SJSA1 (cell line): Measurements from ENCODE around the gene TRAPPC8. TPM values are rescaled to one million over a fixed set of nuclear protein-coding genes. Genes with fewer than 3 reads are reported as not detected.

ENCODE experiments used
- DNase-seq, 2 experiments: peaks; one replicate each; pipeline ENCODE4 v3.0.0-alpha.2; 2015 to 2020; ENCODE audit warnings: low spot score in 2 of 2, low read depth in 1 of 2
- H3K27ac ChIP-seq: fragments of 250-450 bp; sonication (Bioruptor Pico); 2 replicates; pipeline ENCODE4 v1.5.1; 2020; ENCODE audit warnings: mild to moderate bottlenecking, moderate library complexity
- H3K27me3 ChIP-seq: fragments of 250-450 bp; sonication (Bioruptor Pico); replicated peaks from 2 replicates; pipeline ENCODE4 v1.5.1; 2020; ENCODE audit warnings: mild to moderate bottlenecking, moderate library complexity
- H3K36me3 ChIP-seq: fragments of 250-450 bp; sonication (Bioruptor Pico); 2 replicates; pipeline ENCODE4 v1.5.1; 2020; ENCODE audit warnings: mild to moderate bottlenecking
- H3K4me1 ChIP-seq: fragments of 250-450 bp; sonication (Bioruptor Pico); replicated peaks from 2 replicates; pipeline ENCODE4 v1.6.1; 2021; ENCODE audit warnings: mild to moderate bottlenecking
- H3K4me3 ChIP-seq: fragments of 250-450 bp; sonication (Bioruptor Pico); 2 replicates; pipeline ENCODE4 v1.5.1; 2020; ENCODE audit warnings: mild to moderate bottlenecking
- H3K9me3 ChIP-seq: fragments of 250-450 bp; sonication (Bioruptor Pico); replicated peaks from 2 replicates; pipeline ENCODE4 v1.5.1; 2020; ENCODE audit warnings: mild to moderate bottlenecking
- total RNA-seq: library from RNA; depleted of rRNA; stranded (reverse); fragments of >200 nt; shearing (Covaris generic); gene quantifications from 2 replicates; pipeline ENCODE4 v1.2.3, GENCODE V29; 2014; rRNA removed

The TRAPPC8 gene, protein sequence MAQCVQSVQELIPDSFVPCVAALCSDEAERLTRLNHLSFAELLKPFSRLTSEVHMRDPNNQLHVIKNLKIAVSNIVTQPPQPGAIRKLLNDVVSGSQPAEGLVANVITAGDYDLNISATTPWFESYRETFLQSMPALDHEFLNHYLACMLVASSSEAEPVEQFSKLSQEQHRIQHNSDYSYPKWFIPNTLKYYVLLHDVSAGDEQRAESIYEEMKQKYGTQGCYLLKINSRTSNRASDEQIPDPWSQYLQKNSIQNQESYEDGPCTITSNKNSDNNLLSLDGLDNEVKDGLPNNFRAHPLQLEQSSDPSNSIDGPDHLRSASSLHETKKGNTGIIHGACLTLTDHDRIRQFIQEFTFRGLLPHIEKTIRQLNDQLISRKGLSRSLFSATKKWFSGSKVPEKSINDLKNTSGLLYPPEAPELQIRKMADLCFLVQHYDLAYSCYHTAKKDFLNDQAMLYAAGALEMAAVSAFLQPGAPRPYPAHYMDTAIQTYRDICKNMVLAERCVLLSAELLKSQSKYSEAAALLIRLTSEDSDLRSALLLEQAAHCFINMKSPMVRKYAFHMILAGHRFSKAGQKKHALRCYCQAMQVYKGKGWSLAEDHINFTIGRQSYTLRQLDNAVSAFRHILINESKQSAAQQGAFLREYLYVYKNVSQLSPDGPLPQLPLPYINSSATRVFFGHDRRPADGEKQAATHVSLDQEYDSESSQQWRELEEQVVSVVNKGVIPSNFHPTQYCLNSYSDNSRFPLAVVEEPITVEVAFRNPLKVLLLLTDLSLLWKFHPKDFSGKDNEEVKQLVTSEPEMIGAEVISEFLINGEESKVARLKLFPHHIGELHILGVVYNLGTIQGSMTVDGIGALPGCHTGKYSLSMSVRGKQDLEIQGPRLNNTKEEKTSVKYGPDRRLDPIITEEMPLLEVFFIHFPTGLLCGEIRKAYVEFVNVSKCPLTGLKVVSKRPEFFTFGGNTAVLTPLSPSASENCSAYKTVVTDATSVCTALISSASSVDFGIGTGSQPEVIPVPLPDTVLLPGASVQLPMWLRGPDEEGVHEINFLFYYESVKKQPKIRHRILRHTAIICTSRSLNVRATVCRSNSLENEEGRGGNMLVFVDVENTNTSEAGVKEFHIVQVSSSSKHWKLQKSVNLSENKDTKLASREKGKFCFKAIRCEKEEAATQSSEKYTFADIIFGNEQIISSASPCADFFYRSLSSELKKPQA (N-terminal part only)
- 34.4 and 40.5 TPM in 2 replicates for total RNA-seq

DNA sequence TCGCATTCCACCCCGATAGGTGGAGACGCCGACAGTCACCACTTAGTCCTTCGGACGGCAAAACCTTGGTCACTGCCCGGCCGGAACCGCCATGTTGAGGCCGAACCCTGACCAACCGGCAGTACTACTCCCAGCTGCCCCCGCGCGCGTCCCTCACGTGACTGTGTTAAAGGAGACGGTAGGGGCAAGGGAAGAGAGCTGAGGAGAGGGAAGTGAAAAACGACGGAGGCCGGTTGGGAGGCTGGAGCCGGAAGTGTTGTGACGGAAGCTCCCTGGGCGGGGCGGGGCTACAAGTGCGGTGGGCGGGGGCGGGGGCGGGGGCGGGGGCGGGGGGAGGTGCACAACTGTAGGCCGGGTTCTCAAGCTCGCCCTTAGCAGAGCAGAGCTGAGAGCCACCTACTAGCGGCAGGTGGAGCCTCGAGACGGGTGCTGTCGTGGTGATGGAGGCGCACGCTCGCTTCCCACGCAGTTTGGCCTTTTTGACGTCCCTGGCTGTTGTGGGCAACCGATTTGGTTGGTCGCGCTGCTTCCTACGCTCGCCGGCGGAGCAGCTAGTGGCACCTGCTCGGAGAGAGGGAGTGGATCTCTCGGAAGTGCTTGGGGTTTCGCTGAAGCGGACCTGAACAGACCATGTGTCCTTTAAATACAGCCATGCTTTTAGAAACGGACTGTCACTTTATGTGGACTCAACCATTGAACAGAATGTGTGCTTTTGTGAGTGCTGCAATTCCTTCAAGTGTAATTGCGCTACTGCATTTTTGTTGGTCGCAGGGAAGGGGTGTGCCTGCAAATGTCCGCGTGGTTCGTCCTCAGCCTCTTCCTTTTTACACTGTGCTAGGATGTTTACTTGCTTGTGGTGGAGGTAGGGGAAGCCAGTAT is at the start of gene TRAPPC8:
TRAPPC8 (minus strand) TSS at position 130 of the 879 bp plus-strand sequence. CDS start 364 bp downstream, outside the sequence.
- peaks cover 8% of the 10 kb centered on the region for H3K36me3 ChIP-seq
- H3K9me3 ChIP-seq: no peaks in the 10 kb centered on the region
- H3K27ac ChIP-seq: peak within 1 kb of the TSS; percentile 81
- H3K4me1 ChIP-seq: peaks cover 9% of the 10 kb centered on the region
- peak within 1 kb of the TSS; percentile 85 for H3K4me3 ChIP-seq
- DNase-seq: peak; percentile 93 to 98
- no peaks in the 10 kb centered on the region for H3K27me3 ChIP-seq

DNA sequence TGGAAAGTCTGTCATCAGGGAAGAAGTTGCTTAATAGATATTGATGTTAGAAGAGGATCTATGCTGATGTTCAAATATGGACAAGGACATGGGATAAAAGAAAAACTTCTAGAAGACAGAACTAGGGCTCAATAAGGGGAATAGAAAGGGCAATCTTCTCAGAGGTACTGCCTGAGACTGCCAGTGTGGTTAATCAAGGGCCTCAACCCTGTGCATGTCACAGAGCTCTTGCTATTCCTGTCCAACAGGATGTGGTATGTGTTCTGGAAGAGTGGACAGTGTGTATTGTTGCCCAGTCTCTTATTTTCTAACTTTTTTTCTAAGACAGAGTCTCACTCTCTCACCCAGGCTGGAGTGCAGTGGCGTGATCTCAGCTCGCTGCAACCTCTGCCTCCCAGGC is 47.9 kb upstream of the TRAPPC8 start:
- Histone ChIP-seq H3K4me3 (no peak overlapping the region), H3K9me3 (no peaks in the 10 kb centered on the region)
- no peak for DNase-seq

DNA sequence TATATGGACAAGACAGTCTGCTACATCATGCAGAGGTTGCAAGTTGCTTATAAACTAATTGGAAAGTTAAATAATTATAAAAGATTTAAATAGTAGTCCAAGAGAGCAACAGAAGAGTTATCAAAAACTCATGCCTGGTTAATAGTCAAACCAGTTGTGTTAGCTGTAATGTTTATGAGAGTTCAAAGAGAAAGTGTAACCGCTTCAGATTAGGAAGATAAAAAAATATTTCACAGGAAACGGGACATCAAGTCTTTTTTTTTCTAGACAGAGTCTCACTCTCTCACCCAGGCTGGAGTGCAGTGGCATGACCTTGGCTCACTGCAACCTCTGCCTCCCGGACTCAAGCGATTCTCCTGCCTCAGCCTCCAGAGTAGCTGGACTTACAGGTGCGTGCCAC is 41.0 kb upstream of the TRAPPC8 start:
- Histone ChIP-seq H3K9me3 (no peaks in the 10 kb centered on the region), H3K36me3 (no peaks in the 10 kb centered on the region), H3K27ac (no peak overlapping the region), H3K4me3 (no peak overlapping the region), H3K27me3 (no peaks in the 10 kb centered on the region), H3K4me1 (no peaks in the 10 kb centered on the region)
- DNase-seq: no peak

More for the DNA sequence above, 47.9 kb upstream of the TRAPPC8 start:
- Histone ChIP-seq H3K27ac (no peak overlapping the region), H3K36me3 (no peaks in the 10 kb centered on the region), H3K4me1 (no peaks in the 10 kb centered on the region), H3K27me3 (no peaks in the 10 kb centered on the region)

DNA sequence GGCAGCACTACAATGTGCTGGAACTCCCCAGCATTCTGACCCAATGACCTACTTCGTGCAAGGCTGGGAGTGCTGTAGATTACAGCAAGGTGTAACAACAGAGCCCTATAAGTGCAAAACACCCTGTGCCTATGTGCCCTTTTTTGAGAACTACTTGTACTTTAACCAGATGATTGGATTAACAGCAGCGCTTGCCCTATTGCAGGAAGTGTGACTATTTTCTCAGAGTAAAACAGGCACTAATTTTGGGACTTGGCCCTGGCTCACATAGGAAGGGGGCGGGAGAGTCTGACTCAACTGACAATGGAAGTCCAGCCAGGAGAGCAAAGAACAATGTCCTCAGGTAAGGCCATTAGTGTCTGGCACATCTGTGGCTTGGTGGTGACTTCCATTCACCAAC is 40.1 kb upstream of the TRAPPC8 start:
- DNase-seq: no peak
- no peaks in the 10 kb centered on the region for H3K36me3 ChIP-seq
- no peak overlapping the region for H3K4me3 ChIP-seq
- H3K9me3 ChIP-seq: no peaks in the 10 kb centered on the region
- no peaks in the 10 kb centered on the region for H3K4me1 ChIP-seq
- no peak overlapping the region for H3K27ac ChIP-seq
- H3K27me3 ChIP-seq: no peaks in the 10 kb centered on the region

DNA sequence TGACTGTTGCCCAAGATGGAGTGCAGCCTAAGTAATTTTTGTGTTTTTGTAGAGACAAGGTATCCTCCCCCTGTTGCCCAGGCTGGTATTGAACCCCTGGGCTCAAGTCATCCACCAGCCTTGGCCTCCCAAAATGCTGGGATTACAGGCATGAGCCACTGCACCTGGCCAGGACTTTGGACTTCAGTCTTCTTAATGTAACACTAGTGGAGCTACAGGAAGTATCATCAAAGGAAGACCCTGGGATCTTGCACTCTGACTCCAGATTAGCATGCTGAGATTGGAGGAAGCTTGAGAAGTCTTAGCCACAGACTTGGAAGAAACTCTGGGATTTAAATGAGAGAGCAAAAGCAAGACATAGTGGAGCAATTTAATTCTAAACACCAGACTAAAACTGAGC is 37.9 kb upstream of the TRAPPC8 start:
- no peak overlapping the region for H3K27ac ChIP-seq
- no peaks in the 10 kb centered on the region for H3K9me3 ChIP-seq
- H3K36me3 ChIP-seq: no peaks in the 10 kb centered on the region
- H3K4me3 ChIP-seq: no peak overlapping the region
- H3K27me3 ChIP-seq: no peaks in the 10 kb centered on the region
- no peaks in the 10 kb centered on the region for H3K4me1 ChIP-seq
- DNase-seq: no peak

DNA sequence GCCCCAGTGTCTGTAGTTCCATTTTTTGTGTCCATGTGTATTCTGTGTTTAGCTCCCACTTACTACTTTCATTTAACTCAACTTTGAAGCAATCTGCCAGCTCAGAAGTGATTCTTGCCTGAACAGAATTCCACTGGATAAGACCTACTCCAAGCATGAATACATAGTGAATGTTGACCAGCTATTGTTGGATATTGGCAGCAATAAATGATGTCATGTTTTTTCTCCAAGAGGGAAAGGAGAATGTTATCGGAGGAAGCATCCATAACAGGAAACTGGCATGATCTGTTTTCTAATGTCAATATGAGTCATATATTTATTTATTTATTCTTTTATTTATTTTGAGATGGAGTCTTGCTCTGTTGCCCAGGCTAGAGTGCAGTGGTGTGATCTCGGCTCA is 36.8 kb upstream of the TRAPPC8 start:
- H3K36me3 ChIP-seq: no peaks in the 10 kb centered on the region
- no peaks in the 10 kb centered on the region for H3K9me3 ChIP-seq
- no peak for DNase-seq
- no peak overlapping the region for H3K27ac ChIP-seq
- H3K27me3 ChIP-seq: no peaks in the 10 kb centered on the region
- no peak overlapping the region for H3K4me3 ChIP-seq
- no peaks in the 10 kb centered on the region for H3K4me1 ChIP-seq

DNA sequence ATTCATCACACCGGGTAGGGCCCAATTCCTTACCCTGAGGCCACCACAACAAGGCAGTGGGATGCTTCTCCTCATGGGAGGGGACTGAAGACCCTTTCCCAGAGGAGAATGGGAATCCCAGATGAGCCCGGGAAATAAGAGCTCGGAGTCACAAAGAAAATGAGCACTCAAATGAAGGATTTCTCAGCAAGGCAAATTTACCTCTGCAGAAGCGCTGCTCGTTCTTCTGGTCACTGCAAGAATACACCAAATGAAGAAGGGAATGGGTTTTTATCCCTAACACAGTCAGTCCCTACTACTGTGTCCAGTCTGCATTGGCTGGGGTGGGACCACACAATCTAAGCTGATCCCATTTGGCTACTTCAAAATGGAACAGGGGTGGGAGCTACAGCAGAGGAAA is 35.7 kb upstream of the TRAPPC8 start:
- H3K36me3 ChIP-seq: no peaks in the 10 kb centered on the region
- no peak for DNase-seq
- H3K27me3 ChIP-seq: no peaks in the 10 kb centered on the region
- no peak overlapping the region for H3K4me3 ChIP-seq
- H3K27ac ChIP-seq: no peak overlapping the region
- no peaks in the 10 kb centered on the region for H3K4me1 ChIP-seq
- peaks cover 4% of the 10 kb centered on the region; the same call in 1 of the 2 replicates for H3K9me3 ChIP-seq

DNA sequence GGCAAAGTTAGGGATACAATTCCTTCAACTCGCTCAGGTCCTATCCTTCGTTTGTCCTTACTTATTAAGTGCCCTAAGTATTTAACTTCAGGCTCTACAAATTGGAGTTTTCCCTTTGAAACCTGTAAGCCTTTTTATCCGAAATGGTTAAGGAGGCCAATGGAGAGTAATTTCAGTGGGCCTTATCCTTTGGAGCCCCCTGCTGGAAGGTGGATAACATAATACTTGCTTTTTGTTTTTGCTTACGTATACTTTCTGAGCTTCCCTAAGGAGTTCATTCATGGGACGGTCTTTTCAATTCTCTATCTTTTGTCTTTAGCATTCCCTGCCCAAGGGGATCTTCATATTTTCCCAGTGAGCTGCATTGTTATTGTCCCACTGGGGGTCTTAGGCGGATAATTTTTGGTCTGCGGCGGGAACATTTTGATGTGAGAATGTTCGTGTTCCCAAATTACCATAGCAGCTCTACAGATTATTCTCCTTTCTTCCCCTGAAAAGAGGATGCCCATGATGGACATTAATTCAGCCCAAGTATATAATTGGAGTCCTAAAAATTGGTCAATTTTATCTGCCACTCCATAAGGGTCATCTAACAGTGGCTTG is 34.4 kb upstream of the TRAPPC8 start:
- Histone ChIP-seq H3K36me3 (no peaks in the 10 kb centered on the region), H3K9me3 (peaks cover 5% of the 10 kb centered on the region; the same call in 1 of the 2 replicates), H3K27ac (no peak overlapping the region), H3K4me3 (no peak overlapping the region), H3K4me1 (no peaks in the 10 kb centered on the region), H3K27me3 (no peaks in the 10 kb centered on the region)
- DNase-seq: peak in 1 of 2 experiments; percentile 9

DNA sequence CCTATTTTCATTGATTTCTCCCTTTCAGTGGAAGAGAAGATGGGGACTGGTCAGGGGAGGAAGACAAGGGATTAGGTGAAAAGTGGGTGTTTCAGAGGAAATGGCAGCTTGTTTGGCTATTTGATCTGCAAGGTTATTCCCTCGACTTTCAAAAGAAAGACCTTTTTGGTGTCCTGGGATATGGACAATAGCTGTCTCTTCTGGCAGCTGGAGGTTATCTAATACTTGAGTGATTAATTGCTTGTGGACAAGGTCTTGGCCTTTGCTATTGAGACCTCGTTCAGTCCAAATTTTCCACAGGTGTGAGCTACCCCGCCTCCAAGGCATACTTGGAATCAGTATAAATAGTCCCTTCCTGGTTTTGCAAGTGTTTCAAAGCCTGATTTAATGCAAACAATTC is 33.3 kb upstream of the TRAPPC8 start:
- no peaks in the 10 kb centered on the region for H3K27me3 ChIP-seq
- H3K9me3 ChIP-seq: peaks cover 5% of the 10 kb centered on the region; the same call in 1 of the 2 replicates
- no peak for DNase-seq
- no peak overlapping the region for H3K27ac ChIP-seq
- H3K4me3 ChIP-seq: no peak overlapping the region
- no peaks in the 10 kb centered on the region for H3K4me1 ChIP-seq
- H3K36me3 ChIP-seq: no peaks in the 10 kb centered on the region

DNA sequence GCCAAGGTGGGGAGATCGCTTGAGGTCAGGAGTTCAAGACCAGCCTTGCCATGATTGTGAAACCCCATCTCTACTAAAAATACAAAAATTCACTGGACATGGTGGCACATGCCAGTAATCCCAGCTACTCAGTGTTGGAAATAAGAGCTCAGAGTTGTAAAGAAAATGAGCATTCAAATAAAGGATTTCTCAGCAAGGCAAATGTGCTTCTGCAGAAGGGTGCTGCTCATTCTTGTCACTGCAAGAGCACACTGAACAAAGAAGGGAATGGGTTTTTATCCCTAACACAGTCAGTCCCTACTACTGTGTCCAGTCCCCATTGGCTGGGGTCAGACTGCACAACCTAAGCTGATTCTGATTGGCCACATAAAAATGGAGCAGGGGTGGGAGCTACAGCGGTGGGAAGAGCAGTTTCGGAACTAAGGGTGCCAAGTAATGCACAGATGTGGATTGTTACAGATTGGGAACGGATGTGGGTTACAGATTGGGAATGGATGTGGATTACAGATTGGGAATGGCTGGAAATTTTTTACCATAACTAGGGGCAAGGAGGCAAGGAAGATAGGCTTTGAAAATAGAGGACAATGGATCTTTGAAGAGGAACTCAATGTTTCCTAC is 31.1 kb upstream of the TRAPPC8 start:
- no peaks in the 10 kb centered on the region for H3K27me3 ChIP-seq
- DNase-seq: no peak
- H3K4me3 ChIP-seq: no peak overlapping the region
- no peaks in the 10 kb centered on the region for H3K36me3 ChIP-seq
- H3K4me1 ChIP-seq: no peaks in the 10 kb centered on the region
- H3K27ac ChIP-seq: no peak overlapping the region
- peaks cover 5% of the 10 kb centered on the region; the same call in 1 of the 2 replicates for H3K9me3 ChIP-seq

DNA sequence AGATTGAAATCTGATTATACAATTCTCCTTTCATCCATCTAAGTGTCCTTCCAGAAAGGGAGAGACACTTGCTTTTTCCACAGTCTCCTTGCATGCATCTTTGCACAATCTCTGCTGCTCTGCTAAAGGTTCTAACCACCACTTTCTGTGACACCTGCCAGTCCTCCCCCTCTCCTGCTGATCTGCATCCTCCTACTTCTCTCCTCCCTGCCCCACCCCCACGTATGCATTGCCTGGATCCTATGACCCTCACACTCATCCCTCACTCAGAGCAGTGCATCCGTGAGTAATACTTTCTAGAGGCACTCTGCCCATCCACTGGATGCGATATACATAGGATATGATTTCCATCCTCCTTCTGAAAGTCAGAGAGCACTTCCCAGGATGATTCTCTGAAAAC is 27.7 kb upstream of the TRAPPC8 start:
- H3K4me1 ChIP-seq: no peaks in the 10 kb centered on the region
- peaks cover 5% of the 10 kb centered on the region; the same call in 1 of the 2 replicates for H3K9me3 ChIP-seq
- H3K27ac ChIP-seq: no peak overlapping the region
- no peaks in the 10 kb centered on the region for H3K27me3 ChIP-seq
- H3K36me3 ChIP-seq: no peaks in the 10 kb centered on the region
- no peak overlapping the region for H3K4me3 ChIP-seq
- DNase-seq: no peak

DNA sequence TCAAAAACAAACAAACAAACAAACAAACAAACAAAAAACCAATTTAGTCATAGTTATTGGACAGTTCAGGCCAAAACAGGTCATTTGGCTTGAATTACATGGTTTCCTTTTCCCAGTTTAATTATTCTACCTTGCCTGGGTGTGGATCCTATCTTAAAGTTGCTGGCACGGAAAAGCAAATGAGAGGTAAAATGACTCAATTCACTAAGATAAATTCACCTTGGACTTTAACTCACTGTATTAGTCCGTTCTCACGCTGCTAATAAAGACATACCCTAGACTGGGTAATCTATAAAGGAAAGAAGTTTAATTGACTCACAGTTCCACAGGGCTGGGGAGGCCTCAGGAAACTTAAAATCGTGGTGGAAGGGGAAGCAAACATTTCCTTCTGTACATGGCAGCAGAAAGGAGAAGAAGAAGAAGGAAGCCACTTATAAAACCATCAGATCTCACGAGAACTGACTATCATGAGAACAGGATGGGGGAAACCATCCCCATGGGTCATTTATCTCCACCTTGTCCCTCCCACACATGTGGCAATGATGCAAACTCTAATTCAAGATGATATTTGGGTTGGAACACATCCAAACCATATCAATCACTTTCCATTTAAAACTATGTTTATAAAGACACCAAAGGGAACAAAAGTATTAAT is 22.5 kb upstream of the TRAPPC8 start:
- no peak overlapping the region for H3K27ac ChIP-seq
- no peaks in the 10 kb centered on the region for H3K4me1 ChIP-seq
- no peaks in the 10 kb centered on the region for H3K27me3 ChIP-seq
- no peaks in the 10 kb centered on the region for H3K9me3 ChIP-seq
- DNase-seq: no peak
- no peaks in the 10 kb centered on the region for H3K36me3 ChIP-seq
- H3K4me3 ChIP-seq: no peak overlapping the region
